Activated naive CD4-positive, alpha-beta T cell treated with anti-CD3 and anti-CD28 coated beads, Interleukin-2, amount 10 ng/mL, durations not matched to agents 7 days and 5 days (primary cell): ENCODE data around the gene KPNA5.
"Not testable (repeated sequence)": the region's sequence is repeated elsewhere in the genome, so short reads cannot be mapped to it uniquely, and the experiment has no call there.

ENCODE experiments used
- CTCF ChIA-PET: fragments of 350-600 bp; sonication (Branson Sonifier 250); formaldehyde crosslinking; loops from one replicate; lab custom pipeline; 2021; ENCODE audit warnings: antibody characterized with exemption; lab: Charles Lee
- DNase-seq: peaks from one replicate; pipeline ENCODE4 v3.0.0-alpha.2; 2020
- H3K27ac Mint-ChIP-seq: one replicate; pipeline ENCODE4 v1.8.0; 2021; ENCODE audit warnings: mild to moderate bottlenecking, moderate library complexity, mixed read lengths
- H3K27me3 Mint-ChIP-seq: one replicate; pipeline ENCODE4 v1.8.0; 2021; ENCODE audit warnings: mild to moderate bottlenecking, mixed read lengths
- H3K36me3 Mint-ChIP-seq: one replicate; pipeline ENCODE4 v1.8.0; 2021; ENCODE audit warnings: mixed read lengths
- H3K4me1 Mint-ChIP-seq: one replicate; pipeline ENCODE4 v1.8.0; 2021; ENCODE audit warnings: mixed read lengths
- H3K4me3 Mint-ChIP-seq: one replicate; pipeline ENCODE4 v1.8.0; 2021; ENCODE audit warnings: mild to moderate bottlenecking, moderate library complexity, mixed read lengths
- H3K9me3 Mint-ChIP-seq: one replicate; pipeline ENCODE4 v1.8.0; 2021; ENCODE audit warnings: mixed read lengths

KPNA5 gene

DNA sequence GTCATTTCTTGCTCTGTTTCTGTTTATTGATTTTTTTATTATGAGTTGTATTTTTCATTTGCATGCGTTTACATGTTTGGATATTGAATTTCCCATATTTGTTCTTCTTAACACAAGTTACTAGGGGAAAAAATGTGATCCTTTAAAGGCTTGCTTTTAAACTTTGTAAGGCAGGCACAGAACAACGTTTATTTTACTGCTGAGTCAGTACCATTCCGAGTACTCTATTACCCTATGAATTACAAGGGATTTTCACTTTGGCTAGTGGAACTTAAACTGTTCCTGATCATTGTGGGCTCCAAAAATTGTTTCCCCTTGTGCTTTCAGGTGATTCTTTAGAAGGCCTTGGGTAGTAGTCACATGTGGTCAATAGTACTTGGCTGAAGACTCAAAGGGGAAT lies 56.0 kb downstream of the KPNA5 start:
- peaks cover 14% of the 10 kb centered on the region for H3K9me3 Mint-ChIP-seq
- peaks cover 18% of the 10 kb centered on the region for H3K36me3 Mint-ChIP-seq
- H3K4me1 Mint-ChIP-seq = no peaks in the 10 kb centered on the region
- no peak overlapping the region for H3K4me3 Mint-ChIP-seq
- H3K27ac Mint-ChIP-seq = no peak overlapping the region
- DNase-seq = no peak
- CTCF ChIA-PET = no interaction called here
- no peaks in the 10 kb centered on the region for H3K27me3 Mint-ChIP-seq

- H3K27ac Mint-ChIP-seq, H3K27me3 Mint-ChIP-seq, H3K4me1 Mint-ChIP-seq, CTCF ChIA-PET, DNase-seq, H3K4me3 Mint-ChIP-seq: not testable (repeated sequence)
- peaks cover 16% of the 10 kb centered on the region for H3K9me3 Mint-ChIP-seq
- peaks cover 10% of the 10 kb centered on the region for H3K36me3 Mint-ChIP-seq
Measured at GRCh38 chr6:116740486-116740885, 59.5 kb downstream of the KPNA5 start.

DNA sequence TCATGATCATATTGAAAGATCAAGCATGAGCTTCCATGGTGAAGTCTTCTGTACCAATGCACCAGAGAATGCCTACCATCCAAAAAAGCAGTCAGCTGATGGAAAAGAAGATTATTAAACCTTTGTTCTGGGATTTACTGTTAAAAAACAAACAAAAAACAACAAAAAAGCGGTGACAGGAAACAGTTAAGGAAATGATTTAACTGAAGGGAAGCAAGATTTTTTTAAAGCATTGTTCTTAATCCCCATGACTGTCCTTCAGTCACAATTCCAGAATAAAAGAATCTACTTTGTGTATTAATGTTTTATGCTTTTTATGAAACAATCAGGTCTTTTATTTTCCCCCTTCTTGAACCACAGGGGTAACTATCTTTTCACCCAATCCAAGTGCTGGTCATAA lies 60.6 kb downstream of the KPNA5 start:
- Mint-ChIP-seq H3K36me3 (peaks cover 10% of the 10 kb centered on the region), H3K27me3 (no peaks in the 10 kb centered on the region), H3K9me3 (peaks cover 16% of the 10 kb centered on the region), H3K27ac (no peak overlapping the region), H3K4me3 (no peak overlapping the region), H3K4me1 (no peaks in the 10 kb centered on the region)
- DNase-seq = no peak
- CTCF ChIA-PET = no interaction called here

DNA sequence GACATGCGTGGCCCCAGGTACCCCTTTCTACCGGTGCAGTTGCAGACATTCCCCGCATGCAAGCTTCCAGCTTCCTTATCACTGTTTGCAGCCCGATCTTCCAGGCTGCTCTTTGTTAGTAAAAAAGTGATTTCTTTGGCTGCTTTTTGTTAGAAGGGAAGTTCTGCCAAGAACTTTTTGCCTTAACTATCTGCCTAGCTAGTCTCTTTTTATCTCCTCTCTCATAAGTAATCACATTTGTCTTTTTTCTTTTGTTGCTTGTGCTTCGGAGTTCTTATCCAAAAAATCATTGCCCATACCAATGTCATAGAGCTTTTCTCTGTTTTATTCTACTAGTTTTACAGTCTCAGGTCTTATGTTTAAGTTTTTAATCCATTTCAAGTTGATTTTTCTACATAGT lies 64.2 kb downstream of the KPNA5 start:
- no peak for DNase-seq
- Mint-ChIP-seq H3K36me3 (no peaks in the 10 kb centered on the region), H3K4me3 (no peak overlapping the region), H3K4me1 (no peaks in the 10 kb centered on the region), H3K27ac (no peak overlapping the region), H3K9me3 (peaks cover 5% of the 10 kb centered on the region), H3K27me3 (no peaks in the 10 kb centered on the region)
- CTCF ChIA-PET = no interaction called here

GRCh38 chr6:116761779-116762178 lies 80.8 kb downstream of the KPNA5 start:
- no peak for DNase-seq
- Mint-ChIP-seq H3K27me3 (peaks cover 29% of the 10 kb centered on the region), H3K4me3 (no peak overlapping the region), H3K9me3 (no peaks in the 10 kb centered on the region), H3K4me1 (peaks cover 9% of the 10 kb centered on the region), H3K36me3 (no peaks in the 10 kb centered on the region), H3K27ac (no peak overlapping the region)
- CTCF ChIA-PET = no interaction called here

GRCh38 chr6:116762235-116762634 lies 81.2 kb downstream of the KPNA5 start:
- DNase-seq = no peak
- no peaks in the 10 kb centered on the region for H3K36me3 Mint-ChIP-seq
- peaks cover 9% of the 10 kb centered on the region for H3K4me1 Mint-ChIP-seq
- H3K27ac Mint-ChIP-seq = no peak overlapping the region
- H3K4me3 Mint-ChIP-seq = no peak overlapping the region
- no peaks in the 10 kb centered on the region for H3K9me3 Mint-ChIP-seq
- CTCF ChIA-PET = no interaction called here
- H3K27me3 Mint-ChIP-seq = peaks cover 33% of the 10 kb centered on the region

GRCh38 chr6:116763048-116763447 lies 82.0 kb downstream of the KPNA5 start:
- no peaks in the 10 kb centered on the region for H3K36me3 Mint-ChIP-seq
- DNase-seq = no peak
- no peak overlapping the region for H3K27ac Mint-ChIP-seq
- H3K4me1 Mint-ChIP-seq = peaks cover 9% of the 10 kb centered on the region
- no peaks in the 10 kb centered on the region for H3K9me3 Mint-ChIP-seq
- H3K27me3 Mint-ChIP-seq = peaks cover 33% of the 10 kb centered on the region
- CTCF ChIA-PET = no interaction called here
- no peak overlapping the region for H3K4me3 Mint-ChIP-seq

- CTCF ChIA-PET = no interaction called here
- Mint-ChIP-seq H3K4me3 (no peak overlapping the region), H3K36me3 (no peaks in the 10 kb centered on the region), H3K4me1 (peaks cover 9% of the 10 kb centered on the region), H3K27me3 (peaks cover 33% of the 10 kb centered on the region), H3K27ac (no peak overlapping the region), H3K9me3 (no peaks in the 10 kb centered on the region)
- DNase-seq = no peak
Measured at GRCh38 chr6:116763906-116764628, 83.1 kb downstream of the KPNA5 start.

GRCh38 chr6:116764629-116764960 lies 83.6 kb downstream of the KPNA5 start:
- peak overlapping the region; percentile 32 for H3K4me3 Mint-ChIP-seq
- H3K9me3 Mint-ChIP-seq = no peaks in the 10 kb centered on the region
- CTCF ChIA-PET = no interaction called here
- H3K4me1 Mint-ChIP-seq = peaks cover 9% of the 10 kb centered on the region
- H3K36me3 Mint-ChIP-seq = no peaks in the 10 kb centered on the region
- H3K27ac Mint-ChIP-seq = no peak overlapping the region
- H3K27me3 Mint-ChIP-seq = peaks cover 33% of the 10 kb centered on the region
- DNase-seq = no peak

DNA sequence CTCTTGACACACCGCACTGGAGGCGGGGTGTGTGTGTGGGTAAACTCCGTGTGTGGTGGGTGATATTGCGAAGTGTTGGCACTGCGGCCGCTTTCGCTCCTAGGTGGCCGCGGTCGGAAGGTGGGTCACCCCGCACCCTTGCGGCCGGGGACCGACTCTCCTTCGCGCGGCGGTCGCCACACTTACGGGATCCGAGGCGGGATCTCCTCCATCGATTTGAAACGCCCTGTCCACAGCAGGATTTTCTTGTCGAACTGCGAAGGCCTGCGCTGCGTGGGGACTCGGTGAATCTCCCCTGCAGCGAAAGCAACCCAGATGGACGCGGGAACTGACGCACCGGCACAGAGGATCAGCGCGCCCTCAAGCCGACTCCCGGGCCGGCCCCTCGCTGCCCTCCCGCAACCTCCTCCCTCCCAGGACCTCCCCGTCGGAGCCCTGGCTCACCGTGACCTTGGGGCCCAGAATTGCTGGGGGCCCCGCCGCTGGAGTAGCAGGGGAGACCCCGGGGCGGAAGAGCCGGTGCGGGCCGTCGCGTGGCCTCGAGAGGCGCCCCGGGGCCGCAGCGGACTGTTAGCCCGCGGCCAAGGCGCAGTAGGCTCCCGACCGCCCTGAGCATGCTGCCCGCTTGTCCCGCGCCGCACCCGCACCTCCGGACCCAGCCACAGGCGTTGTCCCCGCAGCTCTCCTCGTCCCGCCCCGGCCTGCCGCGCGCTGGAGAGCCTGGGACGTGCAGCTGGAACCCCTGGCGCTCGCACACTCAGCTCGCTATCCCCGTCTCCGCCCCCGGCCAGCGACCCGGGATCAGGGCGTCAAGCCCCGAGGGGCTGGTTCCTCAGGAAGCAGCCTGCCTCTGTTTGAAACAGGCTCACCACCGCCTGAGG lies 84.2 kb downstream of the KPNA5 start, which contains the start of gene FAM162B:
TSS of gene FAM162B (minus strand) at position 759 of the 881 bp plus-strand sequence. CDS start at position 616, 143 bp downstream.
- Mint-ChIP-seq H3K9me3 (no peaks in the 10 kb centered on the region), H3K27ac (no peak within 1 kb of the TSS), H3K4me1 (peaks cover 9% of the 10 kb centered on the region), H3K27me3 (peaks cover 33% of the 10 kb centered on the region), H3K4me3 (peak within 1 kb of the TSS; percentile 35), H3K36me3 (no peaks in the 10 kb centered on the region)
- DNase-seq = peak; percentile 21
- CTCF ChIA-PET = no interaction called here

GRCh38 chr6:116766506-116767176 lies 85.6 kb downstream of the KPNA5 start:
- H3K27me3 Mint-ChIP-seq = peaks cover 33% of the 10 kb centered on the region

GRCh38 chr6:116767715-116768114 lies 86.7 kb downstream of the KPNA5 start:
- no peak overlapping the region for H3K27ac Mint-ChIP-seq
- no peak overlapping the region for H3K4me3 Mint-ChIP-seq
- no peaks in the 10 kb centered on the region for H3K9me3 Mint-ChIP-seq
- CTCF ChIA-PET = interaction anchor here (0.7 kb wide), 1 partner anchor 360 kb away, joined by 3 read pairs; no protein-coding TSS in a partner anchor
- peaks cover 33% of the 10 kb centered on the region for H3K27me3 Mint-ChIP-seq
- H3K36me3 Mint-ChIP-seq = no peaks in the 10 kb centered on the region
- no peak for DNase-seq
- peaks cover 9% of the 10 kb centered on the region for H3K4me1 Mint-ChIP-seq

More at GRCh38 chr6:116766506-116767176, 85.6 kb downstream of the KPNA5 start:
- Mint-ChIP-seq H3K9me3 (no peaks in the 10 kb centered on the region), H3K4me1 (peaks cover 9% of the 10 kb centered on the region), H3K4me3 (no peak overlapping the region), H3K27ac (no peak overlapping the region), H3K36me3 (no peaks in the 10 kb centered on the region)
- DNase-seq = no peak
- CTCF ChIA-PET = no interaction called here

- CTCF ChIA-PET = no interaction called here
- H3K4me3 Mint-ChIP-seq = no peak overlapping the region
- peaks cover 4% of the 10 kb centered on the region for H3K27me3 Mint-ChIP-seq
- no peak overlapping the region for H3K27ac Mint-ChIP-seq
- no peaks in the 10 kb centered on the region for H3K36me3 Mint-ChIP-seq
- H3K9me3 Mint-ChIP-seq = no peaks in the 10 kb centered on the region
- no peak for DNase-seq
- no peaks in the 10 kb centered on the region for H3K4me1 Mint-ChIP-seq
Measured at GRCh38 chr6:116772450-116772849, 91.4 kb downstream of the KPNA5 start.

DNA sequence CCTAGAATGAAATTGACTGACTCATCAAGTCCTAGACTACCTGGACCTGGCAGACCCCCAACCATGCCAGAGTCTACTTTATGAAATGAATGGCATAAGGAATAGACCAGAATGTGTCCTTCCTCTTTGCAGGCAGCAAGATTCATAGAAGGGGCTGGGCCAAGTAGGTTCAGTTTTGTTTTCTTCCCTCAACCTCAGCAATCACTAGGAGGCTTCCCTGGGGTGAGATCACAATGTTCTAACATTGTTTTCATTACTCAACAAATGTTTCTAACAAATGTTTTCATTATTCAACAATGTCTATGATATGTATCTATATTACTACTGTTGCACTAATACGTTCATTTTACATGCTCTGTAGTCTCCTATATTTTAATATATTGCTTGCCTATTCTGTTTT lies 92.9 kb downstream of the KPNA5 start:
- CTCF ChIA-PET = no interaction called here
- Mint-ChIP-seq H3K4me1 (no peaks in the 10 kb centered on the region), H3K27me3 (no peaks in the 10 kb centered on the region), H3K4me3 (no peak overlapping the region), H3K36me3 (no peaks in the 10 kb centered on the region), H3K9me3 (no peaks in the 10 kb centered on the region), H3K27ac (no peak overlapping the region)
- no peak for DNase-seq
